Sigmoid colon (tissue), 4 donors: ENCODE measurements around the gene NCK1.

ENCODE experiments used
- EP300 ChIP-seq, 4 donors: sonication (generic); formaldehyde crosslinking; IDR thresholded peaks; one replicate each; pipeline ENCODE4 v1.6.1; 2017; ENCODE audit warnings: antibody characterized with exemption in 4 of 4
- POLR2A ChIP-seq, 2 donors: fragments of 450-650 bp; IDR thresholded peaks; one replicate each; pipeline ENCODE4 v1.6.1; 2016; ENCODE audit warnings: antibody characterized with exemption in 2 of 2, mild to moderate bottlenecking in 2 of 2, moderate library complexity in 2 of 2
- POLR2AphosphoS5 ChIP-seq, 4 donors: sonication (generic); formaldehyde crosslinking; IDR thresholded peaks; one replicate each; pipeline ENCODE4 v1.6.1; 2017; ENCODE audit warnings: antibody characterized with exemption in 4 of 4
- TF ChIP-seq, protein P1 (sequence below), 4 experiments: fragments of 450-650 bp in 3 of 4; fragments of 200-600 bp in 1 of 4; IDR thresholded peaks; one replicate each; pipeline ENCODE4 v1.5.1; 2016 to 2019; ENCODE audit warnings: antibody characterized with exemption in 4 of 4, mild to moderate bottlenecking in 3 of 4, moderate library complexity in 2 of 4

- TF ChIP-seq POLR2A (IDR thresholded peaks at IDR 0.05): no peak
- TF ChIP-seq, protein P1, sequence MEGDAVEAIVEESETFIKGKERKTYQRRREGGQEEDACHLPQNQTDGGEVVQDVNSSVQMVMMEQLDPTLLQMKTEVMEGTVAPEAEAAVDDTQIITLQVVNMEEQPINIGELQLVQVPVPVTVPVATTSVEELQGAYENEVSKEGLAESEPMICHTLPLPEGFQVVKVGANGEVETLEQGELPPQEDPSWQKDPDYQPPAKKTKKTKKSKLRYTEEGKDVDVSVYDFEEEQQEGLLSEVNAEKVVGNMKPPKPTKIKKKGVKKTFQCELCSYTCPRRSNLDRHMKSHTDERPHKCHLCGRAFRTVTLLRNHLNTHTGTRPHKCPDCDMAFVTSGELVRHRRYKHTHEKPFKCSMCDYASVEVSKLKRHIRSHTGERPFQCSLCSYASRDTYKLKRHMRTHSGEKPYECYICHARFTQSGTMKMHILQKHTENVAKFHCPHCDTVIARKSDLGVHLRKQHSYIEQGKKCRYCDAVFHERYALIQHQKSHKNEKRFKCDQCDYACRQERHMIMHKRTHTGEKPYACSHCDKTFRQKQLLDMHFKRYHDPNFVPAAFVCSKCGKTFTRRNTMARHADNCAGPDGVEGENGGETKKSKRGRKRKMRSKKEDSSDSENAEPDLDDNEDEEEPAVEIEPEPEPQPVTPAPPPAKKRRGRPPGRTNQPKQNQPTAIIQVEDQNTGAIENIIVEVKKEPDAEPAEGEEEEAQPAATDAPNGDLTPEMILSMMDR (IDR thresholded peaks at IDR 0.05): no peak
- no peak for TF ChIP-seq EP300 (IDR thresholded peaks at IDR 0.05)
- no peak for TF ChIP-seq POLR2AphosphoS5 (IDR thresholded peaks at IDR 0.05)
These were observed 26.0 kb upstream of the NCK1 start for GRCh38 chr3:136835813-136836510.
